ENCODE measurements around the gene STPG1.

Gene STPG1

DNA sequence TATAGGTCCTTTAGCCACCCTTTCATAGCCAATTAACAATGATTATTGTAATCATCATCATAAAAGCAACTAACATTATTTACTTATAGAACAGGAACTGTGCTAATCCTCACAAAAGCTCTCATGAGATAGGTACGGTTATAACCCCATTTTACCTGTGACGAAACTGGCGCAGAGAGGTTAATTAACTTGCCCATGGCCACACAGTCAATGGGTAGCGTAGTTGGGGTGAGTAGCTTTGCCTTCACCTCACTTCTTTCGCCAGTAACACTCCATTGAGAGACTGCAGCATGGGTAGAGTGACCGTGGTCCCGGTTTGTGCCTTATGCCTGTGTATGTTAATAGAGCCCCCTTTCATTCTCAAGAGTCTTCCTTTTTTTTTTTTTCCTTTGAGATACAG, 12.3 kb upstream of the STPG1 start:
- DNase-seq: no peak

DNA sequence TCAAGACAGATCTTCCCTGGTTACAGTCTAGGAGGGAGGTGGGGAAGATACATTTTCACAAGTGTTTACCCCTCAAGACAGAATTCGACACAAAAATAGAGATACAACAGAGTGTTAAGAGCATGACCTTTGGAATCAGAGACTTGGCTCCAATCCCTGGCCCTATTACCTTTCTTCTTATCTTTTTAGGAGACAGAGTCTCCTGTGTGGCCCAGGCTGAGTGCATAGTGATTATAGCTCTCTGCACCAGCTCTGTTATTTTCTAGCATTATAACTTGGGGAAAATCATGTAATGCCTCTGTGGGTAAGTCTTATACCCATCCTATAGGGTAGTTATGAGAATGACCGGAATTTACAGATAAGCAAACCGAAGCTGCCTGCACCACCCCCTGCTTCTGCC, 11.9 kb upstream of the STPG1 start:
- DNase-seq: no peak

DNA sequence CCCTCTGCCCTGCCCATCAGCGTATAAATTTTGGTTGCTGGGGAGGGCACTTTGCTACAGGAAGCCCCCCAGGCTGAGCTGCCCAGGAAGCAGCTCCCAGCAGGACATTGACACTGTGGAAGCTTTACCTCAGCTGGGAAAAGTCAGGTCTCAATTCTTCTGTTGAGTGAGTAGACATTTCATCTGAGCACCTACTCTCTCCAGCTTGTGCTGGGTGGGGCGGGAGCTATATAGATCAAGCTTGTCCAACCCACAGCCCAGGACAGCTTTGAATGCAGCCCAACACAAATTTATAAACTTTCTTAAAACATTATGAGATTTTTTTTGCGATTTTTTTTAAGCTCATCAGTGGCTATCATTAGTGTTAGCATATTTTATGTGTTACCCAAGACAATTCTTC, 11.4 kb upstream of the STPG1 start:
- no peak for DNase-seq

DNA sequence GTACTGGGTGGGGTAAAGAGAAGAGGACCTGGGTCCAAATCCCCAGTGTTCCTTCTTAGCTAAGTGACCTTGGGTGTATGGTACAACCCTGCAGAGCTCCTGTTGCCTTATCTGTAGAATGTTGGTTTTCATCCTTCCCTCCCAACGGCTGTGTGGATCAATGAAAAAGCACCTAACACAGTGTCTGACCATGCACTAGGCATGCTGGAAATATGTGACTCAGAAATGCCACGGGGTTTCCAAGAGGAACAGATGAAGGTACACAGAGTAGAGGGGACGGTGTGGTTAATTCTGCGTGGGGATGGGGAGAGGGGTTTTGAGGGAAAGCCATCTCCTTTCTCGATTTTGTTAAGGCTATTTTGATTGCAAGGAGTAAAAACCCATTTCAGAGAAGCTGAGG, 10.6 kb upstream of the STPG1 start:
- no peak for DNase-seq

DNA sequence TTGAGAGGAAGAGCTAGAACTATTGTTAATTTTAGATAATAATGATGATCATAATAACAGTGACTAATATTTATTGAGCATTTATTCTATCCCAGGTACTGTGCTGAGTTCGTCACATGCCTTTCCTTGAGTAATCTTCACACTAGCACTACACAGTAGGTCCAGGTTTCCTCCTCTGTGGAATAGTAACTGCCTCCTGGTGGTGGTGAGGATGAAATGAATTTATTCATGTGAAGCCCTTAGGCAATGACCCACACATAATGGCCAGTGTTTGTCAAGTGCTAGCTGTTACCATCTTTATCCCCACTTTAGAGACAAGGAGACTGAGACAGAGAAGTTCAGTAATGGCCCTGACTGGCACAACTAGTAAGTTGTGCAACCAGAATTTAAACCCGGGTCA, 7.9 kb upstream of the STPG1 start:
- no peak for DNase-seq

DNA sequence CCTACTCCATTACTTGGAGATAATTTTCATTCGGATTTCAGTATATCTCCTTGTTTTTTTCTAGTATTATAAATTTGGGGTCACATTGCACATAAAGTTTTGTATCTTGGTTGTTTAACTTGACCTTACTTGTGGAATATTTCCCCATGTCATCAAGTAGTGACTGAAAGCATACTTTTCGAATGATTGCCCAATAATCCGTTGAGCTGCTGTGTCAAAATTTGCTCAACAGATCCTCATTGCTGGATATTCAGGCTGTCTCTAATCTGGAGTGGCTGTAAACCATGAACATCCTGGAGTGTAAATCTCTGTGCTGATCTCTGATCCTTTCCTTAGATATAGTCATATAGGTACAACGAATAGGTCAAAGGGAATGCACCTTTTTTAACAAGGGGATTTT, 7.0 kb upstream of the STPG1 start:
- DNase-seq: no peak

DNA sequence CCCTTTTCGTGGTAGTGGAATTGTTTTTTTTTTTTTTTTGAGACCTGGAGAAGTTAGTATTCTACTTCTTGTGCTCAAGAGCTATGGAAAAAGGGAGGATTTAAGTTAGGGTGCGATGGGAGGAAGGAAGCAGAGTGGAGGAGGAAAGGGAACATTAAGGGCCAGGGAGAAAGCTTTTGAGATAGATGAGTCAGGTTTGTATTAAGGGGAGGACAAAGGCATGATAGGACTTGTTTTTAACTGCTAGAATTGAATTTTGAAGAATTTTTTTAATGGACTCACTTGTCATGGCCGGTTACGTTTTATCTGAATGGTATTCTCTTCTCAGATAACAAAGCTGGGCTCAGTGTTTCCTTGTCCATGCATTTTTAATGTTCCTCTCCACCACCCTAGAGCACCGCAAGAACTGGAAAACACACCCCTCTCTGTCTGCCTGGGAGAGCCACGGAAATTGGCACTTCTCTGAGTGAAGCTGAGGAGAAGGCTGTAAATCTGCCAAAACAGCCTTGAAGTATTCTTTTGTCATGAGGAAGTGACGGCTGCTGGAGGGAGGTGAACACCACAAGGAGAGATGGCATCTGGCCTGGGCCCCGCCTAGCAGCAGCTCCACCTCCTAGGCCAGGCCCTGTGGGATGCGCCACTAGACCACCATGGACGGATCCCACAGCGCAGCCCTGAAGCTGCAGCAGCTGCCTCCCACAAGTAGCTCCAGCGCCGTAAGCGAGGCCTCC, 5.5 kb upstream of the STPG1 start:
- DNase-seq: no peak

DNA sequence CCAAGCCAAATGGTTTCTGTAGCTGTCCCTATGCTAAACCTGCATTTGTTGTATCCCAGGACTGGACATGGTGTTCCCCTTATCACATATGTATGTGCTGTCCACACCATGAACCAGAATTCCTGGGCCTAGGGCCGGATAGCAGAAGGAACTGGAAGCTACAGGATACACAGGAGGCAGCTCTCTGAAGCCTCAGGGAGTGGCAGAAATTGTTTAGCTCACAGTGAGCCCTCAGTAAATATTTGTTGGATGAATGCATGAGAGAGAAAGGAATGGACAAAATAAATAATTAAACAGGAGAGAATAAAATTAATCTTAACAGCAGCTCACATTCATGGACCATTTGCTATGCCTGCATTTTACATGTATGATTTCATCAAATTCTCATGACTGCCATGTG, 4.1 kb upstream of the STPG1 start:
- DNase-seq: no peak

DNA sequence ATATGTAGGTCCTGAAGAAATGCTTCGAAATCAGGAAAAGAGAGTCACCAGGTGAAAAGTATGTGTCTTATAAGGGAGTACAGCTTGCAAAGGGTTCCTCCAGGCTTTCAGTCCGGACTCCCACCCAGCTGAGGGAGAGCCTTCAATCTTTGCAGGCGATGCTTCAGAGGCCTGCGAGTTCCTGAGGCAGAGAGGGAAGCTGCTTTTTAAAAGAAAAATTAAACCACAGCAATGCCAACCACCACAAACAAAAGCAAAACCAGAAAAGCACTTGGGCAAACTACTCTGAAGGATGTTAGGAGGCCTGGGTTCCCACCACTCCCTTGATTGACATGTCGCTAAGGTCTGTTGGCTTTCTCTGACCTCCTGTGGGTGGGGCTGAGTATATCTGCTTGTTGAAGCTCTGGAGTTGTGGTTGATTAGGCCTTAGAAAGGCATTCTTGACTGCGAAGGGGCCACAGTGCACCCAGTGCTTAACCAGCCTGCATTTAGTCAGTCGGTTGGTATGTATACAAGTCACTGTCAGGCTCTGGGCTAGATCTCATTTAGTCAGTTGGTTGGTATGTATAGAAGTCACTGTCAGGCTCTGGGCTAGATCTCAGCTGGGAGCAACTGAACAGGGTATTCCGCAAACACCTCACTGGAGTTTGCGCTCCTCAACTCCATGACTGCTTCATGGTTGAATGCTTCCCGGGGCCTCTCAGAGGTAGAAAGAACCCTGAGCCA, 3.2 kb upstream of the STPG1 start:
- peak; percentile 79 for DNase-seq

DNA sequence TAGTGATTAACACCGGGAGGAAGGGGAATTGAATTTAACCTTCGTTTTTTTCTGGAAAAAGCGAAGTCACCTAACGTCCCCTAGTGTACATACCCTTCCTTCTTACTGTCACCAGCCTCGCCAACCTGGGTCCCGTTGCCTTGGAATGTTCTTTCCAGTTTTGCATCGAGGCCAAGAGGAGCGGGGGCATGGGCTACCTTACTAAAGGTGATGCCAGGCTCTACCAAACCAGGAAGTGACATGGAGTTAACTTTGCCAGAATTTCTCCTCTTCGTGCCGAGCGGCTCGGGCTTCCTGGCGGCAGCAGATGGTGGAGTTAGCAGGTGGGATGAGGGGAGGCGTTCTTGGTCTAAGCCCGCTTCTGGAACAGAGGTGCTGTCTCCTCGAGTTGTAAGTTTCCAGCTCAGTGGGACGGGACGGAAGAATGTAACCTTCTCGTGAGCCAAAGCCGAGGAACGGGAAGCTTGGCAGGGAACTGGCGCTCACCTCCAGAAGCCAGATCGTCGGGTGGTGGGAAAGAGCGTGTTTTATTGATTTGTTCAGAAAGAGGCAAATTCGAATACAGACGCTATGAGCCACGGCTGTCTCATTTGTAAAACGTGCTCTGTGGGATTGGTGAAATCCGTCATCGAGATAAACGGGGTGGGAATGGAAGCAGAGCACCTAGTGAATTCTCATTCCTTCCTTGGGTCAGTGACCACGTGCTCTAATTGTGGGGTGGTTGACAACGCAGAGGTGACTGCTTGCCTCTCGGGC, 2.5 kb upstream of the STPG1 start:
- DNase-seq: no peak

DNA sequence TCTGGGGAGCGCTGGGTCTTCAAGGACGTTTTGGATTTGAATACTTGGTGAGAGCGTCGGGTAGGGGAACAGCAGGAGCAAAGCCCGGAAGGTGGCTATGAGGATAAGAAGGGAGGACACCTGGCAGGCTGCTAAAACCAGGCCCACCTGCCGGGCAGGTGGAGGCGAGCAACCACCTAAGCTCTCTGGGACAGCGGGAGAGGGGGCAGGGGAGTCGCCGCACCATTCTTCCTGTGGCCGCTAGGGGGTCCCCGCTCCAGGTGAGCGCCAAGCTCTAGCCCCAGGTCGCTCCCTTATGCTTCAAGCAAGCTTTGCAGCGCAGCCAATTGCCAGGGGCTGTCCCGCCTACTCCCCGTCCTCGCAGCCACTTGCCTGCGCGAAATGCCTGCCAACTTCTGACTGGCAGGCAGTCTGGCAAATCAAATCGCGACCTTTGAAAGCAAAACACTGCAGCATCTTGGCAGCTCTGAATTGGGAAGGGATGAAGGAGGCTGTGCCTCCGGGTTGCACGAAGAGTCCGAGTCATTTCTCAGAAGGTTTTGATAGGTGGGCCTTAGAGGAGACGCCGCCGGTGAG, 1.8 kb upstream of the STPG1 start, which contains the start of gene NIPAL3:
Gene NIPAL3, plus strand, starts transcription at position 469 of the 576 bp plus-strand sequence. CDS start 3,746 bp downstream, outside the sequence.
- DNase-seq: peak; percentile 99

DNA sequence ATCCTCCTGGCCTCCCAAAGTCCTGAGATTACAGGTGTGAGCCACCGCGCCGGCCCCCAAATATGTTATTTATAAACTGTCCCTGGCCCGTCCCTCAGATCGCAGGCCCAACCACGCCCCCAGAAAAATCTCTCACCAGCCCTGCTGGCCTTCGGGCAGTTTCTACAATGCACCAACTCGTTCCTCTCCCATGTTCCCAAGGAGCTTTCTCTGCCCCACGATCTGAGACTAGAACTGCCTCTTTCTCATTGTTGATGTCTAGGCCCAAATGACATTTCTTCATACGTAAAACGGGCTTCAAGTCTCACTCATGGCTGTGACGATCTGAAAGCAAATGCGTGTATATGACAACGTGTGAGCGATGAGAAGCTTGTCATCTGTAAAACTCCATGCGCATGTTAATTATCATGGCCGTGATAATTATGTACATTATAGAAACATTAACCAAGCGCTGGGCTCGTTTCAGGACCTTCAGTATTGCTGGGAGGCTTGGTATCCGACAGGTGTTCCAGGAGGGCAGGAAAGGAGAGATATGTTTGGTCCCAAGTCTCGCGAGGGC, 1.3 kb upstream of the STPG1 start:
- no peak for DNase-seq

DNA sequence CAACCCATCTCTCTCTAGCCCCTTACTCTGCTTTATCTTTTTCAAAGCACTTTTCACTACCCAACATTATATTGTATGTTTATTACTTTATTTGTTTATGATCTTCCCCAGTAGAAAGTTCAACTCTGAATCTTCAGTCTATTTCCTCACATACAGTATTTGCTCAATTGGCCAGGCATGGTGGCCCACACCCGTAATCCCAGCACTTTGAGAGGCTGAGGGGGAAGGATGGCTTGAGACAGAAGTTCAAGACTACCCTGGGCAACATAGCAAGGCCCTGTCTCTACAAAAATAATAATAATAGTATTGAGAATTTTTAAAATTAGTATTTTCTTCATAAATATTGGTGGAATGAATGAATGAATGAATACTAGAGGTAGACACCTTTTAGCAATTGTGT, 1.2 kb downstream of the STPG1 start:
- DNase-seq: no peak

DNA sequence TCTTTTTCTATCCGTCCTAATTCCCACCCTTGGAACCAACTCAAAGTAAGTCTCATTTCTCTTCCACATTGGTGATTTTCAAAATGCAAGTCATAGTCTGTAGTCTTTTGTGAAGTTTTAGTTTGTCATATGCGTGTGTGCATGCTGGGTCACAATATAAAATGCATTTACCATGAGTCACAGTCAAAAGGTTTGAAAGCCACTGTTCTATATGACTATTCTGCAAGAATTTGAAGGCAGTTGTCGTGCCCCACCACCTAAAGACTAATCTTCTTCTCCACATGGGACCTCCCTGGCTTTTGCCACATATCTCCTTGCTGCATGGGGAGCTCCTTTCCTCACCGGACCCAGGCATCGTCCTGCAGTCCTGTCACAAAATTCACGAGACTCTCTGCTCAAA, 1.6 kb downstream of the STPG1 start:
- DNase-seq: no peak

DNA sequence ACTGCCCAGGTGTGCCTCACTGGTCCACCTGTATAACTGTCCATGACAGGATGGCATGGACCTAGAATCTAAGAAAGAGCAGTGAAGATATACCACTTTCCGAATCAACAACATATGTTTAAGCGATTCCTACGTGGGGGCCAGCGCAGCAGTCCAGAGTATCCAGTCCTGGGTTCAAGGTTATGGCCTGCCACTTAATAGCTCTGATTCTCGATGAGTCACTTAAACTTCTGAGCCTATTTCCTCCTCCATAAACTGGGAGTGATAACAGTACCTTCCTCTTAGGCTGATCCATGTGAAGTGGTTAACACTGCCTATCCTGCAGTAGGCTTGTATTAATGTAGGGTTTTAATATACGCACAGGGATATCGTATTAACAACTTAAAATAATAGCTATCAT, 2.8 kb downstream of the STPG1 start:
- DNase-seq: no peak

DNA sequence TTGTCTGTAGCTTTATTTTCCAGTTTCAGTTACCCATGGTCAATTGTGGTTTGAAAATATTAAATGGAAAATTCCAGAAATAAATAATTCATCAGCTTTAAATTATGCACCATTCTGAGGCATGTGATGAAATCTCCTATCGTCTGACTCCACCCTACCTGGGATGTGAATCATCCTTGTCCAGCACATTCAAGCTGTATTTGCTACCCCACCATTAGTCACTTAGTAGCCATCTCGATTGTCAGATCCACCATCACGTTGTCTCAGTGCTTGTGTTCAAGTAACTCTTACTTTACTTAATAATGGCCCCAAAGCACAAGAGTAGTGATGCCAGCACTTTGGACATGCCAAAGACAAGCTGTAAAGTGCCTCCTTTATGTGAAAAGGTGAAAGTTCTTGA, 4.0 kb downstream of the STPG1 start:
- no peak for DNase-seq

DNA sequence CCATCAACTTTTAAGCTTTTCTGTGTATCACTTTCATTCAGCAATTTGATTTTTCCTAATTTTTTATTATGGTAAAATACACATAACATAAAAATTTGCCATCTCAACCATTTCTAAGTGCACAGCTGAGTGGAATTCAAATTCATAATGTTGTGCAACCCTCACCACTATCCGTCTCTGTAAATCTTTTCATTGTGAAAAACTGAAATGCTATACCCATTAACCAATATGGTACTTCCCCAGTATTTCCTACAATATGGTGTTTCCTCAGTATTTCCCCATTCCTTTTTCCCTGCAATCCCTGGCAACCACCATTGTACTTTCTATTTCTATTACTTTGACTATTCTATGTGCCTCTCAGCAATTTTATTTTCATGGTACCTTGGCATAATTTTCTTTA, 6.8 kb downstream of the STPG1 start:
- no peak for DNase-seq

DNA sequence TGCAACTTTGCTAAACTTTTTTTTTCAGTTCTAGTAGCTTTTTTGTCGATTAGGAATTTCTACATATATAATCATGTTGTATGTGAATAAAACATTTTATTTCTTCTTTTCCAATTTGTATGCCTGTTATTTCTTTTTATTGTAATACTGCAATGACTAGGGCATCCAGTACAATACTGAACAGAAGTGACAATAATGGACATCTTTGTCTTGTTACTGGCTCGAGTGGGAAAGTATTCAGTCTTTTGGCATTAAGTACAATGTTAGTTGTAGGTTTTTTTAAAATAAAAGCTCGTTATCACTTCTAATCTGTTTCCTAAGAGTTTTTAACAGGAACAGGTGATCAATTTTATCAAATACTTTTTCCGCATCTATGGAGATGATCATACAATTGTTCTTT, 9.8 kb downstream of the STPG1 start:
- no peak for DNase-seq

DNA sequence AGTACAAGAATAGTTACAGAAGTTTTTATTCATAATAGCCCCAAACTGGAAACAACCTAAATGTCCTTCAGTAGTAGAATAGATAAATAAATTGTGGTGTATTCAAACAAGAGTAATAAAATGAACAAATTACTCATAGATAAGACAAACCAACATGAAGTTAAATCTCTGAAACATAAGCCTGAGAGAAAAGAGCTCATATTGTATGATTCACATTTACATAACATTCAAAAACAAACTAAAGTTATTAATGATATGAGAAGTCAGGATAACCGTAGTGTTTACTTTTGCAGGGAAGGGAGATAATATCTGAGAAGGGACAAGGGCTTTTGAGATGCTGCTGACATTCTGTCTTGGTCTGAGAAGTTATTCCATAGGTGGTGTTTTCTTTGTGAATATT, 13.5 kb downstream of the STPG1 start:
- DNase-seq: no peak

DNA sequence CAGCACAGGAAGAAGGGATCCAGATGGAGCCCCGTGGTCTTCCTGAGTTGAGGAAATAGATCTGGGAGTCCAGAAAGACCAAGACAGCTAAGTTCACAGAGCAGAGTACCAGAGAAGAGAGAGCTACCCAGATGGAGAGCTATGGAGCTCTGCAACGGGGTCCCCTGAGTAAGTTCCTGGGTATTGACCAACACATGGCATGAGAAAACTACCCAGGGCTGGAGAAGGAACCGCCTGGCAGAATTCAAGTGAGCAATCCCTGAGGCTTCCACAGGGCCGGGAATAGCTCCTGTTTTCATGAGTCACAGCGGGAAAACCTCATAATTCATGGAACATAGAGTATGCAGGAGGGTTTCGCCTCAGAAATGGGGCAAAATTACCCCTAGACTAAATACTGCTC, 19.7 kb downstream of the STPG1 start:
- DNase-seq: no peak

DNA sequence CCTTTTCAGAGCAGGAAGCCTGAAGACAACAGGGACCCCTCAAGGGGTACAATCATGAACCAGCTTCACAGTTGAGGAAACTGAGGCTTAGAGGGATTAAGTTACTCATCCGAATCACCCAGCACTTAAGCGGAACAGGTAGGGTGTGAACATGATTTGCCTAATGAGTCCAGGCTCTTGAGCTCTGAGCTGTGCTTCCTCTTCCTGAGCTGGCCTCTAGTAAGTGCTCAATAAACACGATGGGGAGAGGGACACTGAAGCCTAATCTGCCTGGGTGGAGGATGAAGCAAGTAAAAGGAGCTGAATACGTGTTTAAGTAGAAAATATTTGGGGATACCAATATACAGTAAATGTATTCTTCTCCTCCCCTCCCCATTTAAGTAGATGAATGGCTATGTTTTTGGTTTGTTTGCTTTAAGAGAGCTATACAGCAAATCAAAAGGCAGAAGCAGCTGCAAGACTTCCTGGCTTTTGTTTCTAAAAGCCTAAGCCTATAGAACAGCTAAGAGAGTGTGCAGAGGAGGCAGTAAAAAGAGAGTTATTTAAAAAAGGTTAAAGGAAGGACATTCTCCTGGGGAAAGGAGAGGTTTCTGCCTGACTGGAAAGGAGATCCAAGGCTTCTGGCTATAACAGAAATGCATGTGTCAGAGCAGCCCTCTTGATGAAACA, 20.5 kb downstream of the STPG1 start:
- no peak for DNase-seq

DNA sequence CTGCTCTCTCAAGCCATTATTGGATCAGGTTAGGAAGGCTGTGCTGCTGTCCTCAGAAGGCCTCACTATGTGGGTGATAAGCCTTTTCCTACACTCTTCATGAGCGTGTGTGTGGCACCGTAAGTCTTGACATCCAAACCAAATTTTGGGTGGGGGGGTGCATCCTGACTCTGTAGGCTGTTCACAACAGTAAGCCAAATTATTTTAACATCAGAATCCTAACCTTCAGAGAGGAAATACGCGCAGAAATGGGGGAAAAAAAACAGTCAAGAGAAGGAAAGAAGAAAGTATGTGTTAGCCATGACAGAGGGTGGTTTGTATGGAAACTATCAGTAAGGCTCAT, 21.0 kb downstream of the STPG1 start:
- no peak for DNase-seq
